Activated CD8-positive, alpha-beta T cell treated with anti-CD3 and anti-CD28 coated beads, Interleukin-2, amount 10 ng/mL, durations not matched to agents 7 days and 5 days (primary cell): ENCODE data around the gene KAT6B. TPM values are rescaled to one million over a fixed set of nuclear protein-coding genes. Genes with fewer than 3 reads are reported as not detected.

Source experiments
- ATAC-seq: fragments of 150-1000 bp; cut with Tn5 transposase; one replicate; pipeline ENCODE4 v1.10.0; 2021; ENCODE audit warnings: moderate library complexity
- CTCF ChIA-PET: fragments of 350-600 bp; sonication (Branson Sonifier 250); formaldehyde crosslinking; loops from one replicate; lab custom pipeline; 2021; ENCODE audit warnings: antibody characterized with exemption; lab: Charles Lee
- POLR2A ChIA-PET: fragments of 350-600 bp; sonication (Branson Sonifier 250); formaldehyde crosslinking; loops from one replicate; lab custom pipeline; 2021; ENCODE audit warnings: antibody characterized with exemption; lab: Charles Lee
- DNase-seq: peaks from one replicate; pipeline ENCODE4 v3.0.0-alpha.2; 2020
- H3K27ac Mint-ChIP-seq: one replicate; pipeline ENCODE4 v1.8.0; 2021; ENCODE audit warnings: mild to moderate bottlenecking, mixed read lengths
- H3K27me3 Mint-ChIP-seq: one replicate; pipeline ENCODE4 v1.8.0; 2021; ENCODE audit warnings: low read depth, mixed read lengths
- H3K36me3 Mint-ChIP-seq: one replicate; pipeline ENCODE4 v1.8.0; 2021; ENCODE audit warnings: low read depth, mixed read lengths
- H3K4me1 Mint-ChIP-seq: one replicate; pipeline ENCODE4 v1.8.0; 2021; ENCODE audit warnings: low read depth, mixed read lengths
- H3K4me3 Mint-ChIP-seq: one replicate; pipeline ENCODE4 v1.8.0; 2021; ENCODE audit warnings: mild to moderate bottlenecking, mixed read lengths
- H3K9me3 Mint-ChIP-seq: one replicate; pipeline ENCODE4 v1.8.0; 2022; ENCODE audit warnings: mixed read lengths; ENCODE audit not compliant: insufficient read depth
- total RNA-seq, 2 experiments: library from RNA; stranded (reverse); gene quantifications; one replicate each; pipeline ENCODE4 v1.2.3, GENCODE V29; 2021

KAT6B gene
- total RNA-seq, 2 experiments from 2014 or later = 40.3 to 43.1 TPM

- ATAC-seq (peak; percentile 90), DNase-seq (peak; percentile 78)
- peak overlapping the region; percentile 44 for H3K27ac Mint-ChIP-seq
- ChIA-PET CTCF (interaction anchor here (0.6 to 3.0 kb wide), 7 partner anchors 9 to 512 kb away, joined by 3 to 15 read pairs (median 6); no protein-coding TSS in a partner anchor), POLR2A (interaction anchor here (0.7 to 2.5 kb wide), 3 partner anchors 10 to 152 kb away, joined by 3 to 11 read pairs (median 5); partner anchors contain the start of gene KAT6B)
- no peaks in the 10 kb centered on the region for H3K27me3 Mint-ChIP-seq
- H3K36me3 Mint-ChIP-seq = peaks cover 51% of the 10 kb centered on the region
- peak overlapping the region; percentile 62 for H3K4me3 Mint-ChIP-seq
- H3K9me3 Mint-ChIP-seq = no peaks in the 10 kb centered on the region
- peaks cover 53% of the 10 kb centered on the region for H3K4me1 Mint-ChIP-seq
Measured at GRCh38 chr10:74977913-74978847, 151.8 kb downstream of the KAT6B start.

- CTCF ChIA-PET = interaction anchor here (1.2 to 1.7 kb wide), 4 partner anchors 9 to 69 kb away, joined by 3 to 10 read pairs (median 4); no protein-coding TSS in a partner anchor
- no peak overlapping the region for H3K27ac Mint-ChIP-seq
- H3K9me3 Mint-ChIP-seq = no peaks in the 10 kb centered on the region
- no peaks in the 10 kb centered on the region for H3K27me3 Mint-ChIP-seq
- ATAC-seq = no peak
- peaks cover 48% of the 10 kb centered on the region for H3K36me3 Mint-ChIP-seq
- peaks cover 33% of the 10 kb centered on the region for H3K4me1 Mint-ChIP-seq
- POLR2A ChIA-PET = interaction anchor here (0.5 to 0.6 kb wide), 2 partner anchors 14 to 717 kb away, joined by 3 to 4 read pairs; no protein-coding TSS in a partner anchor
- no peak for DNase-seq
- no peak overlapping the region for H3K4me3 Mint-ChIP-seq
Measured at GRCh38 chr10:74981831-74982633, 155.6 kb downstream of the KAT6B start.

- H3K27ac Mint-ChIP-seq = no peak overlapping the region
- DNase-seq (no peak), ATAC-seq (no peak)
- ChIA-PET POLR2A (no interaction called here), CTCF (interaction anchor here (0.9 to 1.7 kb wide), 5 partner anchors 8 to 69 kb away, joined by 3 to 10 read pairs (median 4); no protein-coding TSS in a partner anchor)
- peaks cover 44% of the 10 kb centered on the region for H3K36me3 Mint-ChIP-seq
- peaks cover 31% of the 10 kb centered on the region for H3K4me1 Mint-ChIP-seq
- H3K9me3 Mint-ChIP-seq = no peaks in the 10 kb centered on the region
- H3K27me3 Mint-ChIP-seq = no peaks in the 10 kb centered on the region
- H3K4me3 Mint-ChIP-seq = no peak overlapping the region
Measured at GRCh38 chr10:74982634-74982982, 156.2 kb downstream of the KAT6B start.

- ChIA-PET POLR2A (no interaction called here), CTCF (interaction anchor here (0.9 to 1.7 kb wide), 4 partner anchors 20 to 70 kb away, joined by 3 to 4 read pairs (median 4); no protein-coding TSS in a partner anchor)
- no peaks in the 10 kb centered on the region for H3K27me3 Mint-ChIP-seq
- no peak overlapping the region for H3K27ac Mint-ChIP-seq
- peaks cover 31% of the 10 kb centered on the region for H3K4me1 Mint-ChIP-seq
- H3K9me3 Mint-ChIP-seq = no peaks in the 10 kb centered on the region
- ATAC-seq (no peak), DNase-seq (no peak)
- H3K36me3 Mint-ChIP-seq = peaks cover 43% of the 10 kb centered on the region
- H3K4me3 Mint-ChIP-seq = no peak overlapping the region
Measured at GRCh38 chr10:74983383-74983782, 157.0 kb downstream of the KAT6B start.

GRCh38 chr10:74987339-74988053, 161.1 kb downstream of the KAT6B start:
- no peak overlapping the region for H3K4me3 Mint-ChIP-seq
- POLR2A ChIA-PET = no interaction called here
- no peaks in the 10 kb centered on the region for H3K27me3 Mint-ChIP-seq
- peaks cover 41% of the 10 kb centered on the region for H3K36me3 Mint-ChIP-seq
- ATAC-seq (no peak), DNase-seq (no peak)
- no peaks in the 10 kb centered on the region for H3K9me3 Mint-ChIP-seq
- peaks cover 35% of the 10 kb centered on the region for H3K4me1 Mint-ChIP-seq
- CTCF ChIA-PET = interaction anchor here (1.0 to 2.2 kb wide), 5 partner anchors 9 to 122 kb away, joined by 3 to 6 read pairs (median 4); no protein-coding TSS in a partner anchor
- peak overlapping the region; percentile 67 for H3K27ac Mint-ChIP-seq

GRCh38 chr10:74988054-74988775, 161.8 kb downstream of the KAT6B start:
- ChIA-PET CTCF (interaction anchor here (1.0 to 2.2 kb wide), 7 partner anchors 10 to 249 kb away, joined by 3 to 6 read pairs (median 4); no protein-coding TSS in a partner anchor), POLR2A (no interaction called here)
- DNase-seq = no peak
- peak overlapping the region; percentile 67 for H3K27ac Mint-ChIP-seq
- no peak for ATAC-seq
- peaks cover 41% of the 10 kb centered on the region for H3K36me3 Mint-ChIP-seq
- no peaks in the 10 kb centered on the region for H3K9me3 Mint-ChIP-seq
- peaks cover 32% of the 10 kb centered on the region for H3K4me1 Mint-ChIP-seq
- no peaks in the 10 kb centered on the region for H3K27me3 Mint-ChIP-seq
- H3K4me3 Mint-ChIP-seq = no peak overlapping the region

GRCh38 chr10:74988832-74989561, 162.6 kb downstream of the KAT6B start:
- ATAC-seq (no peak), DNase-seq (no peak)
- H3K27ac Mint-ChIP-seq = no peak overlapping the region
- no peaks in the 10 kb centered on the region for H3K9me3 Mint-ChIP-seq
- no peaks in the 10 kb centered on the region for H3K27me3 Mint-ChIP-seq
- H3K36me3 Mint-ChIP-seq = peaks cover 35% of the 10 kb centered on the region
- peaks cover 32% of the 10 kb centered on the region for H3K4me1 Mint-ChIP-seq
- H3K4me3 Mint-ChIP-seq = no peak overlapping the region
- ChIA-PET CTCF (interaction anchor here (1.0 to 2.2 kb wide), 6 partner anchors 11 to 249 kb away, joined by 3 to 7 read pairs (median 4); no protein-coding TSS in a partner anchor), POLR2A (no interaction called here)

- Mint-ChIP-seq H3K27me3 (no peaks in the 10 kb centered on the region), H3K4me1 (peaks cover 43% of the 10 kb centered on the region), H3K4me3 (no peak overlapping the region), H3K27ac (no peak overlapping the region), H3K9me3 (no peaks in the 10 kb centered on the region), H3K36me3 (peaks cover 32% of the 10 kb centered on the region)
- POLR2A ChIA-PET = interaction anchor here (0.6 kb wide), 1 partner anchor 92 kb away, joined by 3 read pairs; no protein-coding TSS in a partner anchor
- DNase-seq (no peak), ATAC-seq (peak; percentile 81)
- CTCF ChIA-PET = interaction anchor here (0.7 to 1.9 kb wide), 8 partner anchors 9 to 208 kb away, joined by 3 to 10 read pairs (median 3); no protein-coding TSS in a partner anchor
Measured at GRCh38 chr10:74991435-74991834, 165.0 kb downstream of the KAT6B start.

- POLR2A ChIA-PET = interaction anchor here (0.7 kb wide), 1 partner anchor 78 kb away, joined by 3 read pairs; no protein-coding TSS in a partner anchor
- DNase-seq (no peak), ATAC-seq (no peak)
- no peak overlapping the region for H3K27ac Mint-ChIP-seq
- no peaks in the 10 kb centered on the region for H3K27me3 Mint-ChIP-seq
- H3K36me3 Mint-ChIP-seq = peaks cover 29% of the 10 kb centered on the region
- H3K4me3 Mint-ChIP-seq = no peak overlapping the region
- no peaks in the 10 kb centered on the region for H3K9me3 Mint-ChIP-seq
- peaks cover 43% of the 10 kb centered on the region for H3K4me1 Mint-ChIP-seq
- CTCF ChIA-PET = interaction anchor here (0.8 to 1.9 kb wide), 4 partner anchors 10 to 79 kb away, joined by 4 to 10 read pairs (median 4); no protein-coding TSS in a partner anchor
Measured at GRCh38 chr10:74992068-74992467, 165.7 kb downstream of the KAT6B start.

GRCh38 chr10:74993649-74994048, 167.2 kb downstream of the KAT6B start:
- Mint-ChIP-seq H3K4me3 (no peak overlapping the region), H3K4me1 (peaks cover 30% of the 10 kb centered on the region), H3K27me3 (no peaks in the 10 kb centered on the region), H3K36me3 (peaks cover 31% of the 10 kb centered on the region), H3K9me3 (no peaks in the 10 kb centered on the region), H3K27ac (no peak overlapping the region)
- ATAC-seq (no peak), DNase-seq (no peak)
- POLR2A ChIA-PET = no interaction called here
- CTCF ChIA-PET = no interaction called here
